HL-60 (cell line): ENCODE data around the gene SNORC.

Experiments
- DNase-seq, 2 experiments: peaks; one replicate each; pipeline ENCODE4 v3.0.0-alpha.2; 2010 to 2020; ENCODE audit warnings: low read depth in 1 of 2, low spot score in 1 of 2
- H3K27ac ChIP-seq: fragments of 250-450 bp; sonication (Bioruptor Pico); replicated peaks from 2 replicates; pipeline ENCODE4 v1.5.1; 2020; ENCODE audit warnings: mild to moderate bottlenecking, moderate library complexity
- H3K27me3 ChIP-seq: fragments of 250-450 bp; sonication (Bioruptor Pico); 2 replicates; pipeline ENCODE4 v1.5.1; 2021; ENCODE audit warnings: mild to moderate bottlenecking, moderate library complexity; ENCODE audit not compliant: insufficient read depth, poor library complexity, severe bottlenecking
- H3K4me3 ChIP-seq: replicated peaks from 2 replicates; pipeline ENCODE4 v1.5.1; 2011; ENCODE audit warnings: mild to moderate bottlenecking, control low read depth, low read length; ENCODE audit not compliant: insufficient read depth
- GABPA ChIP-seq: IDR thresholded peaks from 2 replicates; pipeline ENCODE4 v1.6.1; 2012; ENCODE audit warnings: low read depth
- POLR2AphosphoS5 ChIP-seq: IDR thresholded peaks from 2 replicates; pipeline ENCODE4 v1.6.1; 2012; ENCODE audit warnings: low read depth
- SPI1 ChIP-seq: IDR thresholded peaks from 2 replicates; pipeline ENCODE4 v1.6.1; 2012; ENCODE audit warnings: low read depth, mild to moderate bottlenecking, borderline replicate concordance
- TF ChIP-seq, protein P1 (sequence below): IDR thresholded peaks from one replicate; pipeline ENCODE4 v1.5.1; 2011; ENCODE audit warnings: low read length, control low read depth, inconsistent platforms; ENCODE audit not compliant: insufficient read depth
- TF ChIP-seq, protein P2 (sequence below): IDR thresholded peaks from 2 replicates; pipeline ENCODE4 v1.6.1; 2012; ENCODE audit warnings: low read depth; ENCODE audit not compliant: insufficient replicate concordance

SNORC gene

DNA sequence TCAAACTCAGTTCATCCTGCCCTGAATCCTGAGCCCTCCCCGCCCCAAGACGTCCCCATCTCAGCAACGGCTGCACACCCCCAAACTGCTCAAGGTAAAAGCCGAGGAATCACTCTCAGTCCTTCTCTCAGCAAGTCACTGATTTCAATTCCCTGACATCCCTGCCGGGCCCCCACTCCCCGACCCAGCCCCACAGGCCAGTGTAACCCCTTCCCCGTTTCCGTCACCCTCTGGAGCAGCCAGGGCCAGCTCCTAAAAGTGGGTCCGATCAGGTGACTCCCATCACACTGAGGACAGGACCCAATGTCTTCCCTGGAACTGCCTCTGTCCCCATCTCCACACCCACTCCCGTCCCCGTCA, 20.5 kb downstream of the SNORC start:
- no peak for DNase-seq
- Histone ChIP-seq H3K4me3 (no peak overlapping the region), H3K27ac (no peak overlapping the region), H3K27me3 (peaks cover 3% of the 10 kb centered on the region)
- no peak for TF ChIP-seq SPI1

DNA sequence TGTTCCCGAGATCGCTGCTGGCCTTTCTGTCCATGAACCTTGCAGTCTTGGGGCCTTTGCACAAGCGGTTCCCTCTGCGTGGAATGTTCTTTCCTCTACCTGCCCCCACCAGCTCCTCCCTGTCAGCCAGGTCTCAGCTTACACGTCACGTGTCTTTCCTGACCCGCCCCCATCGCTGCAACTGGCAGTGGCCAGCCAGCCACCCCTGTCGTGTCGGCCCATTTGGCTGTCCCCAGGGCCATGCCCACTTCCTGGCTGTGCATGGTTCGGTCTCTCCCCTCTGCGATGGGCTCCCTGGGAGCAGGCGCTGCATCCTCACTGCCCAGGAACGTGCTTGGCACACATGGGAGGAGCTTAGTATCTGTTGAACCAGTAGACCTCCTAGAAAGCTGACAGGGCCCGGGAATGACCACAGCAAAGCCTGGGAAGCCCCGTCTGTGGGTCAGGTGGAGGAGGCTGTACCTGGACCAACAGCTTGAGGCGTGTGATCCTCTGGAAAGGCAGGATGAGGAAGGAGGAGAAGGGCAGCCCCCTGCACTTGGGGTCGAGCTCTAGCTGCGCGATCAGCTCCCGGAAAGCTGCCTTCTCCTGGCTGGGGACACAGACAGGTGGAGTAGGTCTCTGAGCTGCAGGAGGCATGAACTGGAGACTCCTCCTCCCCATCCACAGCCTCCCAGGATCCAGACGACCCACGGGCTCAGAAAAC, 21.0 kb downstream of the SNORC start:
- H3K27ac ChIP-seq, result no peak overlapping the region
- TF ChIP-seq POLR2AphosphoS5 (no peak), GABPA (no peak), SPI1 (no peak)
- TF ChIP-seq, protein P1, sequence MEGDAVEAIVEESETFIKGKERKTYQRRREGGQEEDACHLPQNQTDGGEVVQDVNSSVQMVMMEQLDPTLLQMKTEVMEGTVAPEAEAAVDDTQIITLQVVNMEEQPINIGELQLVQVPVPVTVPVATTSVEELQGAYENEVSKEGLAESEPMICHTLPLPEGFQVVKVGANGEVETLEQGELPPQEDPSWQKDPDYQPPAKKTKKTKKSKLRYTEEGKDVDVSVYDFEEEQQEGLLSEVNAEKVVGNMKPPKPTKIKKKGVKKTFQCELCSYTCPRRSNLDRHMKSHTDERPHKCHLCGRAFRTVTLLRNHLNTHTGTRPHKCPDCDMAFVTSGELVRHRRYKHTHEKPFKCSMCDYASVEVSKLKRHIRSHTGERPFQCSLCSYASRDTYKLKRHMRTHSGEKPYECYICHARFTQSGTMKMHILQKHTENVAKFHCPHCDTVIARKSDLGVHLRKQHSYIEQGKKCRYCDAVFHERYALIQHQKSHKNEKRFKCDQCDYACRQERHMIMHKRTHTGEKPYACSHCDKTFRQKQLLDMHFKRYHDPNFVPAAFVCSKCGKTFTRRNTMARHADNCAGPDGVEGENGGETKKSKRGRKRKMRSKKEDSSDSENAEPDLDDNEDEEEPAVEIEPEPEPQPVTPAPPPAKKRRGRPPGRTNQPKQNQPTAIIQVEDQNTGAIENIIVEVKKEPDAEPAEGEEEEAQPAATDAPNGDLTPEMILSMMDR, result no peak
- TF ChIP-seq, protein P2, sequence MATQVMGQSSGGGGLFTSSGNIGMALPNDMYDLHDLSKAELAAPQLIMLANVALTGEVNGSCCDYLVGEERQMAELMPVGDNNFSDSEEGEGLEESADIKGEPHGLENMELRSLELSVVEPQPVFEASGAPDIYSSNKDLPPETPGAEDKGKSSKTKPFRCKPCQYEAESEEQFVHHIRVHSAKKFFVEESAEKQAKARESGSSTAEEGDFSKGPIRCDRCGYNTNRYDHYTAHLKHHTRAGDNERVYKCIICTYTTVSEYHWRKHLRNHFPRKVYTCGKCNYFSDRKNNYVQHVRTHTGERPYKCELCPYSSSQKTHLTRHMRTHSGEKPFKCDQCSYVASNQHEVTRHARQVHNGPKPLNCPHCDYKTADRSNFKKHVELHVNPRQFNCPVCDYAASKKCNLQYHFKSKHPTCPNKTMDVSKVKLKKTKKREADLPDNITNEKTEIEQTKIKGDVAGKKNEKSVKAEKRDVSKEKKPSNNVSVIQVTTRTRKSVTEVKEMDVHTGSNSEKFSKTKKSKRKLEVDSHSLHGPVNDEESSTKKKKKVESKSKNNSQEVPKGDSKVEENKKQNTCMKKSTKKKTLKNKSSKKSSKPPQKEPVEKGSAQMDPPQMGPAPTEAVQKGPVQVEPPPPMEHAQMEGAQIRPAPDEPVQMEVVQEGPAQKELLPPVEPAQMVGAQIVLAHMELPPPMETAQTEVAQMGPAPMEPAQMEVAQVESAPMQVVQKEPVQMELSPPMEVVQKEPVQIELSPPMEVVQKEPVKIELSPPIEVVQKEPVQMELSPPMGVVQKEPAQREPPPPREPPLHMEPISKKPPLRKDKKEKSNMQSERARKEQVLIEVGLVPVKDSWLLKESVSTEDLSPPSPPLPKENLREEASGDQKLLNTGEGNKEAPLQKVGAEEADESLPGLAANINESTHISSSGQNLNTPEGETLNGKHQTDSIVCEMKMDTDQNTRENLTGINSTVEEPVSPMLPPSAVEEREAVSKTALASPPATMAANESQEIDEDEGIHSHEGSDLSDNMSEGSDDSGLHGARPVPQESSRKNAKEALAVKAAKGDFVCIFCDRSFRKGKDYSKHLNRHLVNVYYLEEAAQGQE, result no peak
- peaks cover 3% of the 10 kb centered on the region for H3K27me3 ChIP-seq
- DNase-seq, result no peak
- no peak overlapping the region for H3K4me3 ChIP-seq

GRCh38 chr2:232891621-232892071, 21.6 kb downstream of the SNORC start:
- no peak overlapping the region for H3K27ac ChIP-seq
- no peak overlapping the region for H3K4me3 ChIP-seq
- peaks cover 3% of the 10 kb centered on the region for H3K27me3 ChIP-seq
- TF ChIP-seq POLR2AphosphoS5, result no peak
- TF ChIP-seq, protein P2, result no peak
- TF ChIP-seq, protein P1, result no peak
- no peak for TF ChIP-seq GABPA
- TF ChIP-seq SPI1, result no peak
- no peak for DNase-seq

DNA sequence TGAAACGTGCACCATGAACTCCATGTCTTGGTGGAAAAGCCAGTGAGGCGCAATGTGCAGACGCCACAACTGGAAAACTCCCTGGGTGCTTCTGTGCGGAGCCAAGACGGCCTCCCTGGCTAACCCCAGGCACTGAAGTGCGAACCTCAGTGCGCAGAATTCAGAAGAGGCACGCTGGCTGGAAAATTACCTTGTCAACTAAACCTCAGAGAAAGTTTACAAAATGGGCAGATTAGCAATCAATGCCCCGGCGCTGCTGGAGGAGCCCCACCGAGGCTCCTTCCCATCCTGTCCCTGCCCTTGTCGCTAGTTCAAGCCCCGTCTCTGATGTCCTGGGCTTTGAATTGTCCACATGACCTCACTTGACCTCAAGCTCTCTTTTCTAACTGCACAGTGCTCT, 22.2 kb downstream of the SNORC start:
- Histone ChIP-seq H3K27me3 (peaks cover 3% of the 10 kb centered on the region), H3K27ac (no peak overlapping the region), H3K4me3 (no peak overlapping the region)
- TF ChIP-seq, protein P1, result no peak
- TF ChIP-seq POLR2AphosphoS5 (no peak), GABPA (no peak), SPI1 (no peak)
- TF ChIP-seq, protein P2, result no peak
- DNase-seq, result no peak
